Gastrocnemius medialis (tissue), 4 donors: Measurements from ENCODE around the gene PNMA8A.

ENCODE experiments used
- POLR2A ChIP-seq, 2 donors: fragments of 450-650 bp; IDR thresholded peaks; one replicate each; pipeline ENCODE4 v1.6.1; 2017; ENCODE audit warnings: antibody characterized with exemption in 2 of 2, mild to moderate bottlenecking in 2 of 2, moderate library complexity in 2 of 2
- TF ChIP-seq, protein P1 (sequence below), 5 experiments: fragments of 450-650 bp in 3 of 5; fragments of 200-600 bp in 2 of 5; sonication (generic) in 2 of 5; IDR thresholded peaks in 4 of 5; conservative IDR thresholded peaks in 1 of 5; 1 replicate in 4 of 5; 2 replicates in 1 of 5; pipeline ENCODE4 v1.5.1; 2016 to 2019; ENCODE audit warnings: antibody characterized with exemption in 5 of 5, mild to moderate bottlenecking in 3 of 5, moderate library complexity in 3 of 5

DNA sequence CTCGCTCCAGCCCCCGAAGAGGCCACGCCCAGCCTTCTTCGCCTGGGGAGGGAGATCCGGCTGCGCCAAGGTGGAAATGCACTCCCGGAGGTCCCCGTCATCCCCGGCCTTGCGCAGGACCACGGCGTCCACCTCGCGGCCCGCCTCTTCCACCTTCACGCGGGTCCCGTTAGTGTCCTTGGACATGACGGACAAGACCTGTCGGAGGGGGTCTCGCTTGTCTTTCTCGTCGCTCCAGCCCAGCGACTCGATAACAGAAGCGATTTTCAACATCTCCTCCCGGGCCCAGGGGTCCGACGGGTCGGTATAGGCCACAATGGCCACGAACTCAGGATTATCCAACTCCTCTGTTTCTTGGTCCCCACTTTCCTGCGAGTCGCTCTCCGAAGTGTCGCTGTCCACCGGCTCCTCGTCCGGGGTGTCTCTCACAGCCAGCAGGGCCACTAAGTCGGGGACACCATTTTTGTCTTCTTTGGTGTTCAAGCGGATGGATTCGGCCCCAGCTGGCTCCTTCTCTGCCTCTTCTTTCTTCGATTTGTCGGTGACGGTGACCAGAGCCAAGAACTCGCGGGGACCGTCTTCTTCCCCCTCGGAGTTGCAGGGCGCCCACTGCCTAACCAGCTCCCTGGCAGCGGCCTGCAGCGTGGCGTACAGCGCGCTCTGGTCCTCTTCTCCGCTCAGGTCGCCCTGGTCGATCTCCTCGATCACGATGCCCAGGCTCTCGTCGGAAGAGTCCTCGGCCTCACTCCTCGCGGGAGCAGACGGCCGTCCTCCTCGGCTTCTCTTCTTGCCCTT, 23.0 kb upstream of the PNMA8A start:
- no peak for TF ChIP-seq POLR2A (IDR thresholded peaks at IDR 0.05)
- TF ChIP-seq, protein P1, sequence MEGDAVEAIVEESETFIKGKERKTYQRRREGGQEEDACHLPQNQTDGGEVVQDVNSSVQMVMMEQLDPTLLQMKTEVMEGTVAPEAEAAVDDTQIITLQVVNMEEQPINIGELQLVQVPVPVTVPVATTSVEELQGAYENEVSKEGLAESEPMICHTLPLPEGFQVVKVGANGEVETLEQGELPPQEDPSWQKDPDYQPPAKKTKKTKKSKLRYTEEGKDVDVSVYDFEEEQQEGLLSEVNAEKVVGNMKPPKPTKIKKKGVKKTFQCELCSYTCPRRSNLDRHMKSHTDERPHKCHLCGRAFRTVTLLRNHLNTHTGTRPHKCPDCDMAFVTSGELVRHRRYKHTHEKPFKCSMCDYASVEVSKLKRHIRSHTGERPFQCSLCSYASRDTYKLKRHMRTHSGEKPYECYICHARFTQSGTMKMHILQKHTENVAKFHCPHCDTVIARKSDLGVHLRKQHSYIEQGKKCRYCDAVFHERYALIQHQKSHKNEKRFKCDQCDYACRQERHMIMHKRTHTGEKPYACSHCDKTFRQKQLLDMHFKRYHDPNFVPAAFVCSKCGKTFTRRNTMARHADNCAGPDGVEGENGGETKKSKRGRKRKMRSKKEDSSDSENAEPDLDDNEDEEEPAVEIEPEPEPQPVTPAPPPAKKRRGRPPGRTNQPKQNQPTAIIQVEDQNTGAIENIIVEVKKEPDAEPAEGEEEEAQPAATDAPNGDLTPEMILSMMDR (IDR thresholded peaks at IDR 0.05 in 4 of 5, conservative IDR thresholded peaks at IDR 0.05 in 1 of 5), result no peak
